ENCODE data around the gene DDC.
"Not testable (repeated sequence)": the region's sequence is repeated elsewhere in the genome, so short reads cannot be mapped to it uniquely, and the experiment has no call there.

Gene DDC

GRCh38 chr7:50466815-50467585, 98.2 kb downstream of the DDC start:
- no peak for FAIRE-seq
- DNase-seq (ENCODE audit: insufficient read length, low spot score): no peak

- DNase-seq (ENCODE audit: insufficient read length, low spot score) (no peak), FAIRE-seq (no peak)
These were observed 102.2 kb downstream of the DDC start for GRCh38 chr7:50463035-50463434.

- FAIRE-seq: no peak
- no peak for DNase-seq (ENCODE audit: insufficient read length, low spot score)
These were observed 102.8 kb downstream of the DDC start for GRCh38 chr7:50462361-50462760.

DNA sequence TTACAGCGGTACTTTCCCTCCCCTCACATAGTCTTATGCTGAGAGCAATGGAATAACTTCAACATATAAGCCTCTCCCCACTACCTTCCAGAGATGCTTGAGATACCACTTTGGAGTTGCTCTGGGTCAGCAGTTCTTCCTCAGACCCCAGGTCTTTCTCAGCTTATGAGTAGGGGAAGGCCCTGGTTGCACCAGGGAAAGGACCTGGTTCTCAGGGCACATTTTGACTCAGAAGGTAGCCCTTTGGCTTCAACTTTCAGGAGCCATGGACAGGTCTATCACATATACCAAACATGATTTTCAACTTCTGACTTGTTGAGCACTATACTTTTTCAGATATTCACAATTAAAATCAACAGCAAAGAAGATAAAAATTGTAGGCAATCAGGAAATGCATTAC, 103.5 kb downstream of the DDC start:
- no peak for DNase-seq (ENCODE audit: insufficient read length, low spot score)
- no peak for FAIRE-seq

GRCh38 chr7:50459183-50459582, 106.0 kb downstream of the DDC start:
- not testable (repeated sequence) for DNase-seq (ENCODE audit: insufficient read length, low spot score); FAIRE-seq

DNA sequence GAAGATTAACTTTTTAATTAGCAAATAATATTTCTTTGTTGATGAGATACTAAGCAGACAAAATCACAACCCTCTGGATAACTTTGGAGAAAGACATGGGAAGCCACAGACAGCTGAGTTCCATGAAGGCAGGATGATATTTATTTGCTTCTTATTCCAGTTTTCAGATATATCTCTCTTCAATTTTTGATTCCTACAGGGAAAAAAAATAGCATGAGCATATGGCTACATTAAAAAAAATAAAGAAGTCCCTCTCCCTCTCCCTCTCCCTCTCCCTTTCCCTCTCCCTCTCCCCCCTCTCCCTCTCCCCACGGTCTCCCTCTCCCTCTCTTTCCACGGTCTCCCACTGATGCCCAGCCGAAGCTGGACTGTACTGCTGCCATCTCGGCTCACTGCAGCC, 106.6 kb downstream of the DDC start:
- not testable (repeated sequence) for DNase-seq (ENCODE audit: insufficient read length, low spot score); FAIRE-seq

DNA sequence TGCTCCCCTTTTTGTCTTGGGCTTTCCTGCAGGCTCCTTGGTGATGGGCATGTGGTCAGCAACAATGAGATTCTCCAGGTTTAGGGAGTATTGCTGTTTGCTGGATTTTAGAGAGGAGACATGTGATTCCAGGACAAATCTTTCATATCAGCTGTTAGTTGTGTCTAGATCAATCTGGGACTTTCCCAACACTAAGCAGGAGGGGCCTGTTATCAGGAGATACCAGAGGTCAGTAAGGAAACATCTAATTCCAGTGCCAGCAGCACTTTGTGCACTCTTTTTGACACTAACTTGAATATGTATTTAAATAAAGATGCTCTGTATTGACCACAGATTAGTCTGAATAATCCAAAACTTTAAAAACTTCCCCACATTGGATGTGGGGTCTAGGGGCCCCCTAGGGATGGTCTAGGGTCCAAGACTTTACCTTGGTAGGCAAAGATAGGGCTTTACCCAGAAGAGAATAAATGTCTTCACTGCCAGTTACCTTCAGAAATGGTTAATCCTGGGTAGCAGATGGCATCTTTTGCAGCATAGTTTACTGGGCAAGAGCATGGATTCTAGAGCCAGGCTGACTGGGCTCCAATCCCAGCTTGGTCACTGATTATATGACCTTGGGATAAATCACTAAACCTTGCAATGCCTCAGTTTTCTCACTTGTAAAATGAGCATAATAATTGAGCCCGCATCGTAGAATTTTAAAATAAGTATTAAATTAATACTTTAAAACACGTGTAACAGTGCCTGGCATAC, 108.7 kb downstream of the DDC start:
- FAIRE-seq: no peak

GRCh38 chr7:50455658-50456057, 109.5 kb downstream of the DDC start:
- no peak for FAIRE-seq
- no peak for DNase-seq (ENCODE audit: insufficient read length, low spot score)

More for the DNA sequence above, 108.7 kb downstream of the DDC start:
- no peak for DNase-seq (ENCODE audit: insufficient read length, low spot score)

DNA sequence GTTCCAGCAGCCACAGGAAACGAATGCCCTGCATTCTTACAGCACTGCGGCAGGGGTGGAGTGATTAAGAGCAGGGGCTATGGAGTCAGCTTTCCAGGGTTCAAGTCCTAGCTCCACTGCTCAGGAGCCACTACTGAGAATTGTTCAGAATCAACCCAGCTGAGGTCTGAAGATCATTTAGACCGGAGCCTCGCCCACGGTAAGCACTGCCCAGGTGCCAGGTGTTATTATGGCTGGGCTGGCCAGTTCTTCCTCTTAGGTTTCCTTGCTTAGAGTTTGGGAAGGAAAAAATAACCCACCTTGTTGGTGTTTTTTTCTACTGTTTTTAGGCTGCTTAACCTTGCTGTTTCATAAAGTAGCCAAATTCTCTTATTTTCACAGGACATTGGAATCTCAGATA, 110.2 kb downstream of the DDC start:
- no peak for FAIRE-seq
- DNase-seq (ENCODE audit: insufficient read length, low spot score): no peak

DNA sequence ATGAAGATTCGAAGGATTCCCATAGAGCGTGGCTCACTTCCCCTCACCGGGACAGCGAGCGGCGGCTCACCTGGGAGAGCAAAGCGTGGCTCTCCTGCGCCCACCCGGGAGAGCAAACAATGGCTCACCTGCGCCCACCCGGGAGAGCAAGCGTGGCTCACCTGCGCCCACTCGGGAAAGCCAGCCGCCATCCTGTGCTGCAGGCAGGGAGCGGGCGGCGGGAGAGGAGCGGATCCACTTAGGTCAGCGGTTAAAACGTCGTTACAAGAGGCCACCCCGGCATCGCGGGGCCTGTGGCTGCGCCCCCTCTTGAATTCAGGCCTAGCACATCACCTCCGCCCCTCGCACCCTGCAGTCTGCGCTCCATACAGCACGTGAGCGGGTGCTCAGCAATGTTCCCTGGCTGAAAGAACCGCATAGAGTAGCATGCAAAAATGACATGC, 114.6 kb downstream of the DDC start:
- no peak for DNase-seq (ENCODE audit: insufficient read length, low spot score)
- no peak for FAIRE-seq

GRCh38 chr7:50449881-50450589, 115.2 kb downstream of the DDC start, which contains the start of gene FIGNL1:
FIGNL1 (minus strand) TSS chr7:50450350; CDS start chr7:50447287, 3,063 bp downstream.
- peak; percentile 83 for FAIRE-seq
- DNase-seq (ENCODE audit: insufficient read length, low spot score): peak; percentile 79

DNA sequence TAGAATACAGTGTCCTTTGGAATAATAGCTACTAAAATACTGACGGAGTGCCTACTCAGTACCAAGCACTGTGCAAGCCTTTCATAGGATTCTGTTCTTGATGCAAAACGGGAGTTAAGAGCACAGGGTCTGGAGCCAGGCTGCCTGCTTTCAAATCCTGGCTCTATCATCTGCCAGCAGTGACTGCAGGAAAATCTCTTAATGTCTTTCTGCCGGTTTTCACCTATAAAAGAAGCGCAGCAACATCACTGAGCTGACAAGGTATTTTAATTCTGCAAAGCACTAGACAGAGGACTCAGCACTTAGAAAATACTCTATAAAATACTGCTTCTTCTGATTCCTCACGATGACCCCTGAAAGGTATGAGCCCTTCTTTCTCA, 115.7 kb downstream of the DDC start:
- no peak for FAIRE-seq
- no peak for DNase-seq (ENCODE audit: insufficient read length, low spot score)

DNA sequence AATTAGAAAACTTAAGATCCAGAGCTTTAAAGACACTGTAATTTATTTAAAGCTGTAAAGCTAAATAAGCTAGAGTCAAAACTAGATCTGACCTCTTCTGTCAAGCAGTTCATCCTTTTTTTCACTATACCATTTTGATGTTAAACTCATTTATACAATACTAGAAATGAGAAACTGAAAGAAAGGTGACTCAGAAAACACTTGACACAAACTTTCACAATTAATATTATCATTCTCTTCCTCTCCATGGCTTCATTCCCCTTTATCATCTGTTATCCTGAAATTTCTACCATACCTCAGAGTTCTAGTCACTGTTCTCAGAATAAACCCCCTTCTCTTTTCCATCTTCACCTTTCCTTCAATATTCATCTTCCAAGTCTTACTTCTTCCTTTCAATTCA, 116.4 kb downstream of the DDC start:
- no peak for DNase-seq (ENCODE audit: insufficient read length, low spot score)
- FAIRE-seq: no peak

DNA sequence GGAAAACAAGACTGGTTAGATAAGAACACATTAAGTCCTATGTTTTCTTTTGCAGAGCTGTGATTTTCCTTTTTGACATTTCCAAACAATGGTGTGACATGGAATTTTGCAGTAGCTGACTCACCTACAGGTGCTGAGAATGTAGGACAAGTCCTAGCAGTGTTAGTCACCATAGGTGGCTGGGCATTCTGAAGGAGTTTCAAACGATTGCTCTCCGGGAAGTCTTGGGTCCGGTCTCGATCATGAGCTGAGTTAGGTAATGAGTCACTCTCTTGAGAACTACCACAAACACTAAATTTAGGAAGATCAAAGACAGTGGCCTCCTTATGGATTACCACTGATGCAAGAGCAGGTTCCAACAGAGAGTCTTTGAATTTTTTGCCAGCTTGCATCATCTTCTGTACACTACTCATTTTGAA, 118.7 kb downstream of the DDC start:
- no peak for FAIRE-seq
- no peak for DNase-seq (ENCODE audit: insufficient read length, low spot score)

DNA sequence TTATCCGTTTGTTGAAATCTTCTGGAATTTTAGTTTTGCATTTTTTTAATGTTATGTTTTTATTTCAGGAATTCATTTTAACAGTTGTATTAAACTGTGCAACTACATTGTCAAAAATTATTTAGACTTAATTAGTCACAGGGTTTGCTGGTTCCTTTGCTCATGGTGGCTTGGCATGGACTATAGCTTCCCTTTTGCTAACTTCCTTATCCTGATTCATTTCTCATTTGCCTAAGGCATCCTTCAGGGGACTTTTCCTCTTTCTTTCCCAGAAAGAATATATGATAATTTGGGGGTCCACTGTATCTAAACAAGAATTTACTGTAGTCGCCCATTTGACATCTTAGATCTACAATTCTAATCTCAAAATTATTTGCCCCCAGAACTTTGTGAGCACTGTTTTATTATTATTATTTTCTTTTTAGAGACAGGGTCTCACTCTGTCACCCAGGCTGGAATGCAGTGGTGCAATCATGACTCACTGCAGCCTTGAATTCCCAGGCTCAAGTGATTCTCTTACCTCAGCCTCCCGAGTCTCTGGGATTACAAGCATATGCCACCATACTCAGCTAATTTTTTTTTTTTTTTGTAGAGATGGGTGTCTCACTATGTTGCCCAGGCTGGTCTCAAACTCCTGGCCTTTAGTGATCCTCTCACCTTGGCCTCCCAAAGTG, 128.9 kb downstream of the DDC start:
- DNase-seq (ENCODE audit: insufficient read length, low spot score) (no peak), FAIRE-seq (no peak)

DNA sequence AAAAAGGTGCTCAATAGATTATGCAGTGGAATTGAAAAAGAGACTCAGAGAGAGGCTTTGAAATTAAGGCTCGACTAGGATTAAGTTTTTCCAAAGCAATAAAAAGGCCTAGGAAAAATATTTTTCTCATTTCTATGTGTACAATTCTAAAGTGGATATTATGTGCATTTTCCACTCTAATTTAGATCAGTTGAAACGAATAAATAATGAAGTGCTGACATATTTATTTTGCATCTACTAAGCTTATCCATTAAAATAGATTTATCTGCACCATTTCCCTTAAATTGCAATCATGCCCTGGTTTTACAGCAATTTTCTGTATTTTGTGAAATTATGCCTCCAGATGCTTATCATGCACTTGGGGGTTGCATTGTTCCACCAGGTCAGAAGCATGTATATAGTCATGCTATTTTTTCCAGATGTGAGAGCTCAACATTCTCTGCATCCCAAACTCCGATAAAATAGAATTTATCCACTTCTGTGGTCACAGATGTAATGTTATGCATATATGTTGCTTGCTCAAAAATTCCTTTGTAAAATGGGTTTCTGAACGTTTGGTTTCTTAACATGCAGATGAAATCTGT, 133.4 kb downstream of the DDC start:
- no peak for FAIRE-seq
- DNase-seq (ENCODE audit: insufficient read length, low spot score): no peak

GRCh38 chr7:50431316-50431715, 133.9 kb downstream of the DDC start:
- no peak for FAIRE-seq
- no peak for DNase-seq (ENCODE audit: insufficient read length, low spot score)

- FAIRE-seq: no peak
- DNase-seq (ENCODE audit: insufficient read length, low spot score): no peak
These were observed 136.3 kb downstream of the DDC start for GRCh38 chr7:50428911-50429310.

- DNase-seq (ENCODE audit: insufficient read length, low spot score) (no peak), FAIRE-seq (no peak)
These were observed 137.7 kb downstream of the DDC start for GRCh38 chr7:50427518-50427917.

DNA sequence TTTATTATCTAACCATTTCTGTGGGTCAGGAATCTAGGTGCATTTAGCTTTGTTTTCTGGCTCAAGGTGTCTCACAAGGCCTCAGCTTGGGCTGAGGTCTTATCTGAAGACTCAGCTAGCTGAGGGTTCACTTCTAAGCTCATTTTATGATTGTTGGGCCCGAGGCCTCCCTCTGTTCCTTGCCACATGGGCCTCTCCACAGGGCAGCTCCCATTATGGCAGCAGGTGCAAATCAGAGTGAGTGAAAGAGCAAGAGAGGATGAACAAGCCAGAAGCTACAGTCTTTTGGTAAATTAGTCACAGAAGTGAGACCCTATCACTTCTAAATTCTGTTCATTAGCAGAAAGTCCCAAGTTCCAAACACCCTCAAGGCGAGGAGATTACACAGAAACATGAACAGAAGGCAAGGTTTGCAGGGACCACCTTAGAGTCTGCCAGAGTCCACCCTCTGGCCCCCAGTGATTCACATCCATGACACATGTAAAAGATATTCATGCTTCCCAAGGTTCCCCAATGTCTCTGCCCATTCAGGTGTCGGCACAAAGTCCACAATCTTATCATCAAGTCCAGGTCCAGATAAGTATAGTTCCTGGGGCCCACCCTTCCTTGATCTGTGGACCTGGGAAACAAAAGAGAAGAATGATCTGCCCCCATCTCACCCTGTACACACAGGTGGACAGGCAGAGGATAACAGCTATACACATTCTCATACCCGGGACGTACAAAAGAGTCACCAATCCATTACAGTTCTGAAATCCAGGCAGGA, 138.7 kb downstream of the DDC start:
- DNase-seq (ENCODE audit: insufficient read length, low spot score) (no peak), FAIRE-seq (no peak)

Data from GM19239 (cell line).